GM19324 (cell line): Measurements from ENCODE around the gene ABCF3.

ENCODE experiments used
- ATAC-seq: cut with Tn5 transposase; IDR thresholded peaks from one replicate; pipeline ENCODE4 v1.9.1; 2021; ENCODE audit warnings: mild to moderate bottlenecking, moderate library complexity; ENCODE audit not compliant: unreplicated experiment, low FRiP score

ABCF3 gene

DNA sequence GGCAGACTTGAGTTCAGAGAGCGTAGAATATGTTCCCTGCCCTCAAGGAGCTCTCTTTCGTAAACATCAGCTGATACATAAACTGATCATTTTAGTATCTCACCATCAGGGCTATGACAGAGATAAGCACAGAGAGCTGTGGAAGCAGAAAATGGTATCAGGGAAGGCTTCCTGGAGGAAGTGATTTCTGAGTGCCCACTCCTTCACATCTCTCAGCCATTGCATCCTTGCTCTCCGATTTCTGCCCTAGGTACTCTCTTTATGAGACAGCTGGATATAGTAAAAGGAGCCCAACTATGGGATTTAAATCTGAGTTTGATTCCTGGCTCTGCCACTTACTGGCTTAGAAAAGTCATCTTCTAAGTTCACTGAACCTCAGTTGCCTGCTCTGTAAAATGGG is 20.5 kb upstream of the ABCF3 start:
- no peak for ATAC-seq

DNA sequence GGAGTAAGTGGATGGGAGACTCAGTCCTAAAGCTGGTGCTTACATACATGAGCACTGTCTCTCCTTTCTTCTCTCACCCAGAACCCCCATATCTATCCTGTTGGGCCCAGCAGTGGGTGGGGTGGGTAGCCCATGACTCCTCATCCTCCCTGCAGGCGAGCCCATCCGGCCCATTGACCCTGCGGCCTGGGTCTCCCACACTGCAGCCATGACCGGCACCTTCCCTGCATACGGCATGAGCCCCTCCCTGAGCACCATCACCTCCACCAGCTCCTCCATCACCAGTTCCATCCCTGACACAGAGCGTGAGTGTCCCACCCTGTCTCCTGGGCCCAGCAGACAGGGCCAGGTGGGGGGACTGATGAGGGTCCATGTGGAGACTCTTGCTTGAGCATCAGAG is 19.3 kb upstream of the ABCF3 start:
- no peak for ATAC-seq

DNA sequence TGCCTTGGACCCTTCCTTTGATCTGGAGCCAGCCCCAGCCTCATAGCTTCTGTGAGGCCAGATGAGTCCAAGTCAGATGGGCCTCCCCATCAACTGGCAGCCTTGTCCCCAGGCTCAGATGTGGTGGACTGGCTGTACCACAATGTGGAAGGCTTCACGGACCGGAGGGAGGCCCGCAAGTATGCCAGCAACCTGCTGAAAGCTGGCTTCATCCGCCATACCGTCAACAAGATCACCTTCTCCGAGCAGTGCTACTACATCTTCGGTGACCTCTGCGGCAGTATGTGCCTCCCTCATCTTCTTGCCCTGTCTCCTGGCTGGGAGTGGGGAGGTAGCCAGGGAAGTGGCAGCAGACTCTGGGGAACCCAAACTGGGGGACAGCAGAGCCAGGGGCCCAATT is 18.2 kb upstream of the ABCF3 start:
- no peak for ATAC-seq

DNA sequence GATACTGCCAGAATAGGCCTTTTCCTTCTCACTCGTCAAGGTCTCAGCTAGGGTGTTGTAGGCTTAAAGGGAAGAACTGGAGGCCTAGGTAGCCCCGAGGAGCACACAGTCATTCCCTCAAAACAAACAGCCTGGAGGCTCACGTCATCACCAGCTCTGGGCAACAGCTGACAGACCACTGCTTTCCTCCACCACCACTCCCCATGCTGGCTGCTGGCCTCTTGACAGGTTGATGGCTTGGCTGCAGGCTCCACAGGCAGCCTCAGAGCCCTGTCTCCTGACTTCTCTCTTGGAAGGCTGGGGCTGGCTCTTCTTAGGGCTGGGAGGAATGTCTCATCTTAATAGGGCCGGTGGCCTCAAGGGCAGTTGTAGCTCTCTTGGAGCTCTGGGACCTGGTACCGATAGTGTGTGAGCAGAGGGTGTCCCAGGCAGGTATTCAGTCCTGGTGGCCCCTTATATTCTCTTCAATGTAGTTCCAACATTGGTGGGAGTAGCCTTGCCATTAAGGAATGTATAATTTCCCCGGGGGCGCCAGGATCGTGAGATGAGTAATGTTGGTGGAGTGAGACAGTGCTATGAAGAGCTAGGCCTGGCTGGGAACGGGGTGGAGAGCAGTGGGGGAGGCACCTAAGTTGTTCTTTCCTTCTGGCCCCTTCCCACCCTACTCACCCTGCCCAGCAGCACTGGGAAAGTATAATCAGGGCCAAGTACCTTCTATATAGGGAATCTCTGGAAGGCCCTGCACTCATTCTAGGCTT is 17.5 kb upstream of the ABCF3 start:
- no peak for ATAC-seq

DNA sequence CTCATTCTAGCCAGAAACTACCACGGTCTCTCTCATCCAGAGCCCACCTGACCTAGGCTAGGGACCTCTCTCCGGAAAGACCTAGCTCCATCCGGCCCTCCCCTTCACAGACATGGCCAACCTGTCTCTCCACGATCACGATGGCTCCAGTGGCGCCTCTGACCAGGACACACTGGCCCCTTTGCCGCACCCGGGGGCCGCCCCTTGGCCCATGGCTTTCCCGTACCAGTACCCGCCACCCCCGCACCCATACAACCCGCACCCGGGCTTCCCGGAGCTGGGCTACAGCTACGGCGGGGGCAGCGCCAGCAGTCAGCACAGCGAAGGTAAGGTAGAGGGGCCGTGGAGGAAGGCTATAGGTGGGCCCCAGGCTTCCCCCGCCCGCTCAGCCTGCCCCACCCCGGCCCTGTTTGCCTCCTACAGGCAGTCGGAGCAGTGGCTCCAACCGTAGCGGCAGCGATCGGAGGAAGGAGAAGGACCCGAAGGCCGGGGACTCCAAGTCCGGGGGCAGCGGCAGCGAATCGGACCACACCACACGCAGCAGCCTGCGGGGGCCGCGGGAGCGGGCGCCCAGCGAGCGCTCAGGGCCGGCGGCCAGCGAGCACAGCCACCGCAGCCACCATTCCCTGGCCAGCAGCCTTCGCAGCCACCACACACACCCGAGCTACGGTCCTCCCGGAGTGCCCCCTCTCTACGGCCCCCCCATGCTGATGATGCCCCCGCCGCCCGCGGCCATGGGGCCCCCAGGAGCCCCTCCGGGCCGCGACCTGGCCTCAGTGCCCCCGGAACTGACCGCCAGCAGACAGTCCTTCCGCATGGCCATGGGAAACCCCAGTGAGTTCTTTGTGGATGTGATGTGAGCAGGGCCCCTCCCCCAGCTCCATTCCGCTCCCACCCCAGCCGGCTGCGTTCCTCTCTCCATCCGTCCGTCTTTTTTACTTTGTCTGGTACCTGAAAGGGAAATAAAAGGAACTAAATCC is 15.8 kb upstream of the ABCF3 start:
- no peak for ATAC-seq

DNA sequence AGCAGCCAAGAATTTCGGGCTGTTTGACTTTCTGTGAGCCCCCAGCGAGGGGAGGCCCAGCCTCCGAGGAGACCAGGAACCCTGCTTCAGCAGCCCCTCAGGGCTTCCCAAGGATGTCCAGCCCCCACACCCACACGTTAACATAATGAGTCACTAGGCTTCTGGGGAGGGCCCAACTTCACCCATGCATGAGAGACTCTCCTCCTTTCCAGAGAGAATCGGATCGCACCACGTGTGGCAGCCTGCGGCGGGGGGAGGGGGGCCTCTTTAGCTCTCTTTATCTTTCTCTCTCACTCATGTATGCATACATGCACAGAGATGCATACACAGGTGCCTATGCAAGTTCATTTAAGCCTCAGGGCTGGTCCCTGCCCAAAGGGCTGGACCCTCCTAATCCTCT is 14.4 kb upstream of the ABCF3 start:
- ATAC-seq = no peak

DNA sequence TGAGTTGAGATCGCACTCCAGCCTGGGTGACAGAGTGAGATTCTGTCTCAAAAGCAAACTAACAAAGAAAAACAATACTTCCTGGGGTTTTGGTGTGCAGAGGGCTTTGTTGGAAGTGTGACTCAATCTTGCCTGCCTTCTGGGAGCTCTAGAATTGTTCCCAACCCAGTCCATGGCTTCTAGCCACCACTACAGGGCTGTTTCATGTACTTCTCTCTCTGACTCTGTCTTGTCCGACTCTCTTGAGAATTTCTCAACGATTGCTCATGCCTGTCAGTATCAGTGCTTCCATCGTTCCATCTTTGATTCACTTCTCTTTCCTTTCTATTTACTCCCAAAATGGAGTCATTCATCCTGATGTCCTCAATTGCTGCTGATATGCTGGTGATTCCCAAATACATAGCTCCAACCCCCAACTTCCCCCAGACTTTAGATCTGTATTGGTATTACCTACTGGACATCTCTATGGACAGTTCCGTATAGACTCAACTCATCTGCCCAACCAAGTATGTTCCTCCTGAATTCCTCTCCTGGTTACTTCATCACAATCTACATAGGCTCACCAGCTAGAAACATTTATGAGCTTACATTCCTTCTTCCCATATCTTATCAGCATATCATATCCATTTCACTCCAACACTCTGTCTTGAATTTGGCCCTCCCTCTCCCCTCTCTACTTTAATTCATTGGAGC is 13.2 kb upstream of the ABCF3 start:
- ATAC-seq = no peak

DNA sequence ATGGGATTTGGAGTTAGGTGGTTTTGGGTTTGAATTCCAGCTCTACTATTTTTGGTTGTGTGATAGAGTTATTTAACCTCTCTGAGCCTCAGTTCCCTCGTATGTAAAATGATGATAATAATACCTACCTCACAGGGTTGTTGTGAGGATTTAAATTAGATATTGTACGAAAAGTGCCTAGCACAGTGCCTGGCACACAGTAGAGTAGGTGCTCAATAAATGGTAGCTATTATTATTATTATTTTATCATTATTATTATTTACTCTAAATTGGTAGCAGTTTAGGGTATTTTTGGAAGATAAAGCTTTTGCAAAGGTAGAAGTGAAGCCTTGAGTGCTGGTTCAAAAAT is 12.7 kb upstream of the ABCF3 start:
- ATAC-seq = no peak

DNA sequence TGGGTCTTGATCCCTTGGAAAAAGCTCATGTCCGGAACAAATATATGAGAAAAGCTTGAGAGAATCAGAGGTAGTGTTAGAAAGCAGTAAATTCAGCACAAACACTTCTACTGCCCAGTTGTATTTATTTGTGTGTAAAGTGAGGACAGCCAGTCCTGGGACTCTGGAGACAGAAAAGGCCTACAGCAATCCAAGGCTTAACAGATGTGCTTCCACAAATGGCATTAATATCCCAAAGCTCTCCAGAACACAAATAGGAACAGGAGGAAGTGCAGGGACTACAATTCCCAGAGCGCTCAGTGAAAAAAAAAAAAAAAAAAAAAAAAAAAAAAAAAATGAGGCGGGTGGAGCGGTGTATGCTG is 11.7 kb upstream of the ABCF3 start:
- peak; percentile 1 for ATAC-seq

DNA sequence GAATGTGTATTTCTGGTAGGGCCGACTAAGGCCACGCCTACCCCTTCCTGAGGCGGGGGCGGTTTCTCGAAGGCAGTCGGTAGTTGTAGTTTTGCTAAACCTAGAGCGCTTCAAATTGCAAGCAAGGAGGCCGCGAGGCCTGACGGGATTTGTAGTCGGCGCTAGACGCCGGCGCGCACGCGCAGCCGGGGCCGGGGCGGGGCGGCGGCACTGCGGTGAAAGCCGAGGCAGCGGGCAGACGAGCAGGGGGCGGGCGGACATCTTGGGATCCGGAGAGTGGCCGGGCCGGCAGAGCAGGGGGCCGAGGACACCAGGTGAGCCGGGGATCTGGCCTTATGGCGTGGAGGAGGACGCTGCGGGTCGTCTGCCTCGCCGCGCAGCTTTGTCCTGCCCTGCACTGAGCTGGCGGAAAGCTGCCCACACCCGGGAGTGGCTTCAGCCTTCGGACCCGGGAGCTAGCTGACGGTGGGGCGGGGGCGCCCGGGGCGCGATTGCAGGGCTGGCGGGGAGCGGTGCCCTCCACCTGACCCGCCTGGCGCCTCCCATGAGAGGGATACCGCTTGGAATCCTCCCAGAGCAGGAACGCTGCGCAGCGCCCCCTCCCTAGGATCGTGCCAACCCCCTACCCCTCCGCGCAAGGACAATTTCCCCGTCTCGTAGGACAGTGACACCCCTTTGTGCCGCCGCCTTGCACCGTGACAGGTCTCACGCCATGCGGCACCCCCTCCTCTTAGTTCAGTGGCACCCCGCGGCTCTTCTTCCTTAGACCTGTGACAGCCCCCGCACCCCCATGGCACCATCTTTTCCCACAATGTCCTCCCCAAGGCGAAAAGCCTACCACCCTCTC is 11.1 kb upstream of the ABCF3 start, which contains the start of gene AP2M1:
AP2M1 (plus strand) TSS at position 210 of the 847 bp plus-strand sequence. CDS start 2,139 bp downstream, outside the sequence.
- peak; percentile 95 for ATAC-seq

DNA sequence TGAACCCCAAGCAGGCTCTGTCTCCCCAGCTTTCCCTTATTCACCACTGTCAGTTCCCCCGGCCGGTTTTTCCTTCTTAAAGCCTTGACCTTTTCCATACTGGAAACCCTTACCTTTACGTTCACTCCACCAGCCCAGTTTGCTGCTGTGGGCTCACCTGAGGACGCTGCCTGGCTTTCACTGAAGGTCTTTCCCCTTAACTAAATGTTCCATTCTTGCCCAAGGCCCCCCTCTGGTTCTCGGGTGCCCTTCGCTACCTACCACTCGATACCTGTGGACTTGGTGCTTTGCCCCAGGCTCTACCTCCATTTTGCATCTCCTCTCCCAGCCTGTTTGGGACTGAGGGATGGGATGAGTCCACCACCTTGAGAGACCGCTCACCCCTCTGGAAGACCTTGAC is 10.5 kb upstream of the ABCF3 start:
- ATAC-seq = no peak

DNA sequence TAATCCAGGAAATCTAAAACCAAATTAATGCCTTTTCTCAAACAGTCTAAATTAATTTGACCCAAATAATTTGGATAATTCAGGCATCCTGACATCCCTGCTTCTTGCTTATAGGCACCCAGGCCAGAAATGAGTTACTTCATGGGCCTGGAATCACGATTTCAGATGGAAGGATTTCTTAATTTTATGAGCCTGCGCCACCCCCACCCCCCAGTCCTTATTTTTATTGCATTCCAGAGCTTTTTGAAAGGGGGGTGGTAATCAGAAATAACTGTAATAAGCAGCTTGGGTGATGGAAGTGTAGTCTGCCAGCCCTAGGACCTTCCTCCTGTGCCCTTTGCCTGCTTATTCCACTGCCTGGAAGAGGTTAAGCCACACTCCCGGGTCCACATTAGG is 10.0 kb upstream of the ABCF3 start:
- no peak for ATAC-seq

DNA sequence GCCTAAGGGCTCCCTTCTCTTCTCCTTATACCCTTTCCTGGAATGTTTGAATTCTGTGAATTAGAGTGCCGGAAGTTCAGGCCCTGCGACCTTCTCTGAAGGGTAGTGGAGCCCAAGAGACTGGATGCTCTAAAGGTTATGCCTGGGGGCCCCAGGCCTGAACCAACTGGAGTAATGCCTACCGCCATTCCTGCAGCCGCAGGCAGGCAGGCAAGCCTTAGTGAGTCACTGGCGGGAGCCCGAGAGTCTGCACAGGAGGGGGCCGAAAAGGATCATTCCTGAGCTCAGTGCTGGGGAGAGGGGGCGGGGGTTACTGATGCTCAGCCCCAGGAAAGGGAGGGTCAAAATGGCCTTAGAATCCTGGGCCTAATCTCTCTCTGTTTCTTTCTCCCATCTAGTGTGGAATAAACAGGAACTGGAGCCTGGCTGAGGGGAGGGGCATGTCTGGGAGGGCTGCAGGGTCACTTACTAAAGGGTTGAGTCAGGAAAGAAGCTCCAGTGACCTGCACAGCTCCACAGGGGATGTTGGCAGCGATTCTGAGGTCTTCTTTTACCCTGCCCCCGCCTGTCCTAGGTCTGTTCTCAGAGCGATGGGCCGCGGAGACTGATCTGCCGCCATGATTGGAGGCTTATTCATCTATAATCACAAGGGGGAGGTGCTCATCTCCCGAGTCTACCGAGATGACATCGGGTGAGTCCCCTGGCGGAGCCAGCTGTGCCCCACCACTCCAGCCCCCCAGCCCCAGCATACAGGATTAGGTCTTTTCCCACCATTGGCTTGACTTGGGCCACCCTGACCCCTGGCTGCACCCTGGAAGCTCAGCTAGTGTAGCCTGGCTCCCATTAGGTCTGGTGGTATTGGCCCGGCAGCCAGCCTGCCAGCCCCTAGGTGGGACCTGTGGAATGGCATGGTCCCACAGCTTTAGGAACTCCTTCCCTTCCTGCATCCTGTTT is 9.3 kb upstream of the ABCF3 start:
- ATAC-seq = no peak

DNA sequence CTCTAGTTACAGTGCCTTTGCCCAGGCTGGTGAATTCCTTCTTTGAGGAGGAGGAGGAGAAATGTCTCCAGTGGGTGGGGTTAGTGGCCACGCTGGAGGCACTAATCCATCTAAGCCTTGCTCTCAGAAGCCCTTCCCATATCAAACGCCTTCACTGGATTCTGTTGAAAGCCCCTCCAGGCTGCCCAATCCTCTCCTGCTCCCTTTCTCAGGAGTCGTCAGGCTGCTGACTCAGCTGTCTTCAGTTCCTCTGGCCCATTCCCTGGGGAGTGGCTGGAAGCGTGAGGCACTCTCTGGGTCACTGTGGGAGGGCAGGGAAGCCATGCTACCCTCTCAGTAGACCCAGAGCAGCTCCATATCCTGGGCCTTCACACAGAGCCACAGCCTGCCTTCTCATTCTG is 8.7 kb upstream of the ABCF3 start:
- ATAC-seq = no peak

DNA sequence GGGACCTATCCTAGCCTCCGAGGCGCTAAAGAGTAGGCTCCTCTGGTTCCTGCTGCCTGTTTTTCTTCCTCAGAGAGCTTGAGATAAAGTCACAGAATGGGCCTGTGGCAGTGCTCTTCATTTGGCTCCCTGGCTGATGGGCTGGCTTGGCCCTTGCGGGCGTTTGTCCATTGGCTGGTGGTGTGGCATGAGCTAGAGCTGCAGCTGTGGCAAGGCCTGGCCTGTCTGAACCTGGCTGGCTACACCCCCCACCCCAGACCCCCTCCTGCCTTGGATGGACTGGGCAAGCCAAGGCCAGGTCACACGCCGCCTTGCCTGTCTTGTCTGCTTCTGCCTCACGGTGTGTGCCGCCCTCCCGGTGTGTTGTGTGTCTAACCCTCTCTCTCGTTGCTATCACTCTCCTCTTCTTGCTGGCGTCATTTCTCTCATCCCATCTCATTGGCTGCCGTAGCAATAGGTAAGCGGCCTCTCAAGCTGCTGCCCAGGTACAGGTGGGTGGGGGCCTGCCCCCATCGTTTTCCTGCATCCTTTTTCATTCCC is 8.2 kb upstream of the ABCF3 start:
- ATAC-seq = no peak

DNA sequence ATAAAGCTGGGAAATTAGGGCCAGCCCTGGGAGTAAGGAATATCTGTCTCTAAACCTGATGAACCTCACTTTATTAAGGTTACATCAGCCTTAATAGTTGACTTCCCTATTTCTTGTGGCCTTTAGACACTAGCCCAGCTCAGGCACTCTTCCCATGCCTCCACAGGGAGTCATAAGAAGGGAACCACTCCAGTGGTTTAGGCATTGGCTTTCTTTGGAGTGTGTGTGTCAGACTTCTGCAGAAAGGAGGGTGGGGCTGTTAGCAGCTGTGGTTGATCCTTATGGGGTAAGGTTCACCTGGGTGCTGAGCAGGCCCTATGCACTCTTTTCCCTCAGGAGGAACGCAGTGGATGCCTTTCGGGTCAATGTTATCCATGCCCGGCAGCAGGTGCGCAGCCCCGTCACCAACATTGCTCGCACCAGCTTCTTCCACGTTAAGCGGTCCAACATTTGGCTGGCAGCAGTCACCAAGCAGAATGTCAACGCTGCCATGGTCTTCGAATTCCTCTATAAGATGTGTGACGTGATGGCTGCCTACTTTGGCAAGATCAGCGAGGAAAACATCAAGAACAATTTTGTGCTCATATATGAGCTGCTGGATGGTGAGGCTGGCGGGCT is 7.4 kb upstream of the ABCF3 start:
- no peak for ATAC-seq

DNA sequence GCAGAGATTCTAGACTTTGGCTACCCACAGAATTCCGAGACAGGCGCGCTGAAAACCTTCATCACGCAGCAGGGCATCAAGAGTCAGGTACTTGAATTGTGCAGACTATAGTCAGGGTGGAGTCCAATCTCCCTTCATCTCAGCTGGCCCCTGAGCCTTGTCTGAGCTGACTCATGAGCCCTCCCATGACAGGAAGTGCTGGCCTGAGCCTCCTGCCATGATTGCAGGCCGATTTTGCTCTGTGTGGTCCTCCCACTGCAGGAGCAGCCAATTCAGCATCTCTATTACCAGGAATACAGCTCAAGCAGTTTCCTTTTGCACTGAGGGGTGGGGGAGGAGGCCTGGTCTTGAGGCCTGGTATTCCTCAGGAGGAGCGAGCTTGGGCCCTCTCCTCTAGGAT is 5.8 kb upstream of the ABCF3 start:
- no peak for ATAC-seq

DNA sequence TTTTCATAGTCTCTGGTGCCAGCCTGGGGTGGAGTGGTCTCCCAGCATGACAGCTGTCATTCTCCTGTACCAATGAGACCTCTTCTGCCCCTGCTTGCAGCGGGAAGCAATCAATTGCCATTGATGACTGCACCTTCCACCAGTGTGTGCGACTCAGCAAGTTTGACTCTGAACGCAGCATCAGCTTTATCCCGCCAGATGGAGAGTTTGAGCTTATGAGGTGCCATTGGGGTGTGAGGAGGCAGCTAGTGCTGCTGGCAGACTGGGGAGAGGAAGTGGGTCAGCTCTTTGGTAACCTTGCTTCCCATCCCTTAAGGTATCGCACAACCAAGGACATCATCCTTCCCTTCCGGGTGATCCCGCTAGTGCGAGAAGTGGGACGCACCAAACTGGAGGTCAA is 4.4 kb upstream of the ABCF3 start:
- ATAC-seq = no peak

DNA sequence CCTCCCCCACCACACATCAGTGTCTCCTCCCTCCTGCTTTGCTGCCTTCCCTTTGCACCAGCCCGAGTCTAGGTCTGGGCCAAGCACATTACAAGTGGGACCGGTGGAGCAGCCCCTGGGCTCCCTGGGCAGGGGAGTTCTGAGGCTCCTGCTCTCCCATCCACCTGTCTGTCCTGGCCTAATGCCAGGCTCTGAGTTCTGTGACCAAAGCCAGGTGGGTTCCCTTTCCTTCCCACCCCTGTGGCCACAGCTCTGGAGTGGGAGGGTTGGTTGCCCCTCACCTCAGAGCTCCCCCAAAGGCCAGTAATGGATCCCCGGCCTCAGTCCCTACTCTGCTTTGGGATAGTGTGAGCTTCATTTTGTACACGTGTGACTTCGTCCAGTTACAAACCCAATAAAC is 2.3 kb upstream of the ABCF3 start:
- ATAC-seq = no peak
